Activated naive CD4-positive, alpha-beta T cell treated with anti-CD3 and anti-CD28 coated beads, Interleukin-2, amount 50 U/mL, for 24 hours (primary cell): ENCODE results near the gene CYP26C1.

ENCODE experiments used
- H3K27ac Mint-ChIP-seq: one replicate; pipeline ENCODE4 v1.8.0; 2021; ENCODE audit warnings: mild to moderate bottlenecking, mixed read lengths
- H3K27me3 Mint-ChIP-seq: one replicate; pipeline ENCODE4 v1.8.0; 2021; ENCODE audit warnings: mixed read lengths
- H3K36me3 Mint-ChIP-seq: one replicate; pipeline ENCODE4 v1.8.0; 2021; ENCODE audit warnings: mixed read lengths
- H3K4me1 Mint-ChIP-seq: one replicate; pipeline ENCODE4 v1.8.0; 2021; ENCODE audit warnings: mixed read lengths
- H3K4me3 Mint-ChIP-seq: one replicate; pipeline ENCODE4 v1.8.0; 2021; ENCODE audit warnings: mild to moderate bottlenecking, mixed read lengths
- H3K9me3 Mint-ChIP-seq: one replicate; pipeline ENCODE4 v1.8.0; 2021; ENCODE audit warnings: mixed read lengths

CYP26C1 gene

DNA sequence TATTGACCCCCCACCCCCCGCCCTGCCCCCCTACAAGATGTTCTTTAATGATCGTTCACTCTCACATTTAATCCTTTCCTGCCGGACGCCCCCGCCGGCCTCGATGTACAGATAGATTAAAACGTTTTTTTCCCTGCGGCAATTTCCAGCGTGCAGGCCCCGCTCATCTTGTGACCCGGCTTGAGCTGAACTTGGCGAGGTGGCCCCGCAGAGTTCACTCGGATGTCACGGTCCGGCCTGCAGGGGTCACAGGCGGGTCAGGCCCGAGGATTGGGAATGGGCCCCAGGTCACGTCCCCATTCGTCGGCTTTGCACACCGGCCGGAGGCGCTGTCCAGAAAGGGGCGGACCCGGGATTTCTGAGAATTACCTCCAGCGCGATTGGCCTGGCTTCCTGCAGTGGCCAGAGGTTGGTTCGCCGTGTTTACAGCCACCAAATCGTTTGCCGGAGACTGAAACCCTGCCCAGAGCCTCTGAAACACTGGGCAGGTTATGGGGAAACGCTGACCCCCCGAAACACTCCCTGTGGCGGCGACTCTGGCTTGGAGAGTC is 11.2 kb downstream of the CYP26C1 start:
- Mint-ChIP-seq H3K36me3 (no peaks in the 10 kb centered on the region), H3K27ac (no peak overlapping the region), H3K9me3 (no peaks in the 10 kb centered on the region), H3K4me1 (peaks cover 33% of the 10 kb centered on the region), H3K27me3 (peaks cover 47% of the 10 kb centered on the region), H3K4me3 (no peak overlapping the region)

DNA sequence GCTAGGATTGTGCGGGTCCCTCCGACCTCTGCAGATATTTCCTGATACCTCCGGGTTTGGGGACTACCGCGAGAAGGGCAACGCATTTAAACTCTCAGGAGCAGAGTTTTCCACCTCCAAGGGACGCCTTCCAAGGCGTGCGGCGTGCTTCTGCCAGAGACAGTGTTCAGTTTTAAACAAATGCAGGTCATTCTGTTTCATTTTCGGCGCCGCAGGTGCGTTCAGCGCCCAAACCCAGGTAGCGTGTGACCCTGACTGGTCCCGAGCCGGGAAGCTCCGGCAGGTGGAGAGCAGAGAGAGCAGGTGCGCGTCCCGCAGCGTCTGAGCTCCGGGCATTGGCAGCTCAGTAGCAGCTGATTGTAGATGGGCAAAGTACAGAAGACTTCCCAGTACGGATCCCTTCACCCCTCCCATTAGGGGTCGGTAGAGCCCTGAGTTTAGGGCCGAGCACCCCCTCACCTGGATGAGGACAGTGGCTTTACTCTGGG is 11.7 kb downstream of the CYP26C1 start:
- H3K4me1 Mint-ChIP-seq, result peaks cover 33% of the 10 kb centered on the region
- no peaks in the 10 kb centered on the region for H3K36me3 Mint-ChIP-seq
- H3K9me3 Mint-ChIP-seq, result no peaks in the 10 kb centered on the region
- no peak overlapping the region for H3K27ac Mint-ChIP-seq
- peaks cover 48% of the 10 kb centered on the region for H3K27me3 Mint-ChIP-seq
- H3K4me3 Mint-ChIP-seq, result peak overlapping the region; percentile 47

DNA sequence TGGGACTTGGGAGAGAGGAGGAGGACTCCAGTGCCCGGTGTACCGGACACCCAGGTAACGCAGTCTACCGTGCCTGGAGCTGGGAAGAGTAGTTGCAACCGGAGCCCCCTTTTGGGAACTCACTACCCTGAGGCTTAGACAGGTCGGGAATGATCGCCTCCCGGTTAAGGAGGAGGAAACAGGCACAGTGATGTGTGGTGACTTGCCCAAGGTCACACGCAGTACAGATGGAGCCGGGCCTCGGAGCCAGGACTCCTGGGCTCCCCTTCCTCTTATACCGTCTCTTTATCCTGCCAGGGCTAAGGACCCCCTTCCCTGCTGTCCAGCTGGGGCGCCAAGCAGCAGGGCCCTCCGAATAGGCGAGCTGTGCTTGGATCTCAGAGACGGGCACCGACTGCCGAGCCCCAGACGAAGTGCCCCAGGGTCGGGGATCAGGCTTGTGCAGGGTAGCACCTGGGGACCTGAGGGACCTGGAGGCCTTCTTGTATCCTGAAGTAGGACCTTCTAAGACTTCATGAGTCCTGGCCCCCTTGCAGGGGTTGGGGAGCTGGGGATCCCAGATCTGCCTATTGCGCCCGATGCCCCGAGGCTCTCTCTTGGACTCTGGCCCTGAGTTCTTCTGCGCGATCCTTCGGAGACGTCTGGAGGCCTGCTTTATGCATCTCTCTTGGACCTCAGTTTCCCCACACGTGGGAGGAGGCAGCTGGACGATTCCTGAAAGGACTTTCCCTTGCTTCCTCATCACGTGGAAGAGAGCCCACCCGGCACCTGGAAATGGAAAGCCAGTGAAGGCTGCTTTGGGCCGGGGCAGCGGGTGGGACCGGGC is 12.3 kb downstream of the CYP26C1 start:
- peak overlapping the region; percentile 36 for H3K4me3 Mint-ChIP-seq
- no peaks in the 10 kb centered on the region for H3K9me3 Mint-ChIP-seq
- H3K27me3 Mint-ChIP-seq, result peaks cover 41% of the 10 kb centered on the region
- peaks cover 33% of the 10 kb centered on the region for H3K4me1 Mint-ChIP-seq
- H3K27ac Mint-ChIP-seq, result no peak overlapping the region
- H3K36me3 Mint-ChIP-seq, result no peaks in the 10 kb centered on the region

DNA sequence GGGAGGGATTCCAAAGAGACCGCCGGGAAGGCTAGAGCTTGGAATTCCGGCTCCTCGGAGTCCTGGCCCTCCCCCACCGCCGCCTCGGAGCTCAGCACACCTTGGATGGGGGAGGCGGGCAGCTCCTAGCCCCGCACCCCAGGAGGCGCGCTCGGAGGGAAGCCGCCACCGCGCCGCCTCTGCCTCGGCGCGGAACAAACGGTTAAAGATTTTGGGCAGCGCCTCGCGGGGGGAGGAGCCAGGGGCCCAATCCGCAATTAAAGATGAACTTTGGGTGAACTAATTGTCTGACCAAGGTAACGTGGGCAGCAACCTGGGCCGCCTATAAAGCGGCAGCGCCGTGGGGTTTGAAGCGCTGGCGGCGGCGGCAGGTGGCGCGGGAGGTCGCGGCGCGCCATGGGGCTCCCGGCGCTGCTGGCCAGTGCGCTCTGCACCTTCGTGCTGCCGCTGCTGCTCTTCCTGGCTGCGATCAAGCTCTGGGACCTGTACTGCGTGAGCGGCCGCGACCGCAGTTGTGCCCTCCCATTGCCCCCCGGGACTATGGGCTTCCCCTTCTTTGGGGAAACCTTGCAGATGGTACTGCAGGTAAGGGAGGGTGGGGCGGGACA is 13.0 kb downstream of the CYP26C1 start, which contains the start of gene CYP26A1:
Gene CYP26A1, plus strand, starts transcription at position 355 of the 608 bp plus-strand sequence. Its CDS starts 42 bp downstream, at position 397.
- peak within 1 kb of the TSS; percentile 55 for H3K4me3 Mint-ChIP-seq
- H3K27me3 Mint-ChIP-seq, result peaks cover 39% of the 10 kb centered on the region
- peaks cover 30% of the 10 kb centered on the region for H3K4me1 Mint-ChIP-seq
- no peaks in the 10 kb centered on the region for H3K36me3 Mint-ChIP-seq
- H3K27ac Mint-ChIP-seq, result no peak within 1 kb of the TSS
- no peaks in the 10 kb centered on the region for H3K9me3 Mint-ChIP-seq

DNA sequence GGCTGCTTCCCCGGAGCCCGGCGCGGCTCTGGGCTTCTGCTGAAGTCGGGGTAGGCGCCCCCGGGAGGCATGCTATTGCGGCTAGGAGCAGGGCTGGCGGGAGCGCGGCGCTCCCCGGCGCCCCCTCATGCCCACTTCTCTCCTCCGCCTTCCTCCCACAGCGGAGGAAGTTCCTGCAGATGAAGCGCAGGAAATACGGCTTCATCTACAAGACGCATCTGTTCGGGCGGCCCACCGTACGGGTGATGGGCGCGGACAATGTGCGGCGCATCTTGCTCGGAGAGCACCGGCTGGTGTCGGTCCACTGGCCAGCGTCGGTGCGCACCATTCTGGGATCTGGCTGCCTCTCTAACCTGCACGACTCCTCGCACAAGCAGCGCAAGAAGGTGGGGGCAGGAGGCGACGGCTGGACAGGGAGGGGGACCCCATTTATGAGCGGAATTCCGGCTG is 13.6 kb downstream of the CYP26C1 start:
- Mint-ChIP-seq H3K27ac (no peak overlapping the region), H3K36me3 (no peaks in the 10 kb centered on the region), H3K27me3 (peaks cover 37% of the 10 kb centered on the region), H3K4me3 (peak overlapping the region; percentile 55), H3K9me3 (no peaks in the 10 kb centered on the region), H3K4me1 (peaks cover 28% of the 10 kb centered on the region)

DNA sequence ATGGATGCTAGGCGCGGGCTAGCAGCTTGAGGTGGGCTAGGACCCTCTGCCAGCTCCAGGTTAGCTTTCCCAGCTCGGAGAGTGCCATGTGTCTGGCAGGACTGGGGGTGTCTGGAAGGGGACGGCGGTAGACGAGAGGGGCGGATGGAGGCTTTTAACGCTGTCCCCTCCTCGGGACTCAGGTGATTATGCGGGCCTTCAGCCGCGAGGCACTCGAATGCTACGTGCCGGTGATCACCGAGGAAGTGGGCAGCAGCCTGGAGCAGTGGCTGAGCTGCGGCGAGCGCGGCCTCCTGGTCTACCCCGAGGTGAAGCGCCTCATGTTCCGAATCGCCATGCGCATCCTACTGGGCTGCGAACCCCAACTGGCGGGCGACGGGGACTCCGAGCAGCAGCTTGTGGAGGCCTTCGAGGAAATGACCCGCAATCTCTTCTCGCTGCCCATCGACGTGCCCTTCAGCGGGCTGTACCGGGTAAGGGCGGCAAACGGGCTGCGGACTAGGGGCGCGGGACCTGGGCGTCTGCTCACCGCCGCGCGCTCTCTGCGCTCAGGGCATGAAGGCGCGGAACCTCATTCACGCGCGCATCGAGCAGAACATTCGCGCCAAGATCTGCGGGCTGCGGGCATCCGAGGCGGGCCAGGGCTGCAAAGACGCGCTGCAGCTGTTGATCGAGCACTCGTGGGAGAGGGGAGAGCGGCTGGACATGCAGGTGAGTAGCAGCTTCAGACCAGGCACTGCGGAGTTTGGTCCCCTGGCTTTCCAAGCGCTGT is 14.2 kb downstream of the CYP26C1 start:
- H3K27ac Mint-ChIP-seq, result no peak overlapping the region
- no peaks in the 10 kb centered on the region for H3K36me3 Mint-ChIP-seq
- peaks cover 28% of the 10 kb centered on the region for H3K4me1 Mint-ChIP-seq
- peak overlapping the region; percentile 55 for H3K4me3 Mint-ChIP-seq
- H3K9me3 Mint-ChIP-seq, result no peaks in the 10 kb centered on the region
- peaks cover 40% of the 10 kb centered on the region for H3K27me3 Mint-ChIP-seq

DNA sequence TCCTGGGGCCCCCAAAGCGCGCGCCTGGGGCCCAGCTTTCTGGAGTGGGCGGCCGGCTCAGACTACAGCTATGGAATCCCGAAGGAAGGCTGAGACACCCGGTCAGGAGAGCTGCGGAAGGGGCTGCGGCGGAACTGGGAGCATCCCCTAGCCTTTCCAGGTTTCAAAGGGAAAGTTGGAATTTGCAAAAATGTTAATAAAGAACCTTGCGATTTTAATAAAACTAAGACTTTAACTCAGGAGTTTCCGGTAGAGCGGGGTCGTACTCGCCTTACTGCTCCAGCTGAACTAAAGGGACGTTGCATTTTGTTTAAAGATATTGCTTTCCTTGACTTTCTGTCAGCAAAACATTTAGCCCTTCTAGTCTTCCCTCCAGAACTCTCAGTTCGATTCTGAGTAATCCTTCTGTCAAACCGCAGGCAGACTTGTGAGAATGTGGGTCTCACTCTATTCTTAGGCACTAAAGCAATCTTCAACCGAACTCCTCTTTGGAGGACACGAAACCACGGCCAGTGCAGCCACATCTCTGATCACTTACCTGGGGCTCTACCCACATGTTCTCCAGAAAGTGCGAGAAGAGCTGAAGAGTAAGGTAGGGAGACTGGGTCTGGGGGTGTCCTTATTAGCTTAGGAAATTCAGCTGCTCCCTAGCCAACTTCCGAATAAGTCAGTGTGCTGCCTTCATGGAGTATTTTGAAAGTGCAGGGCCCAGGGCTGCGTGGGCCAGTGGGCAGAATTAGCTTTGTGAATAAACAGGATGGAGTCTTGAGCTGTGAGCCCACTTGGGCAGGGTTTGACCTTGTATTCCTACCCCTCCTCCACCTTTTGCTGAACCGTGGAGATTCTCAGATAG is 15.0 kb downstream of the CYP26C1 start:
- Mint-ChIP-seq H3K9me3 (no peaks in the 10 kb centered on the region), H3K4me3 (no peak overlapping the region), H3K4me1 (peaks cover 32% of the 10 kb centered on the region), H3K27me3 (peaks cover 41% of the 10 kb centered on the region), H3K27ac (peak overlapping the region; percentile 32), H3K36me3 (no peaks in the 10 kb centered on the region)

DNA sequence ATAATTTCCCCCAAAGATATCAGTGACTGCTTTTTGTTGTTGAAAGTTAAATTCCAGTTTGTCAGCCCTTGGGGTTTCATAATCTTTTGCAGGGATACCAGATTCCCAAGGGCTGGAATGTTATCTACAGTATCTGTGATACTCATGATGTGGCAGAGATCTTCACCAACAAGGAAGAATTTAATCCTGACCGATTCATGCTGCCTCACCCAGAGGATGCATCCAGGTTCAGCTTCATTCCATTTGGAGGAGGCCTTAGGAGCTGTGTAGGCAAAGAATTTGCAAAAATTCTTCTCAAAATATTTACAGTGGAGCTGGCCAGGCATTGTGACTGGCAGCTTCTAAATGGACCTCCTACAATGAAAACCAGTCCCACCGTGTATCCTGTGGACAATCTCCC is 16.3 kb downstream of the CYP26C1 start:
- no peaks in the 10 kb centered on the region for H3K36me3 Mint-ChIP-seq
- peaks cover 37% of the 10 kb centered on the region for H3K27me3 Mint-ChIP-seq
- peaks cover 32% of the 10 kb centered on the region for H3K4me1 Mint-ChIP-seq
- no peak overlapping the region for H3K27ac Mint-ChIP-seq
- no peaks in the 10 kb centered on the region for H3K9me3 Mint-ChIP-seq
- no peak overlapping the region for H3K4me3 Mint-ChIP-seq

- H3K4me1 Mint-ChIP-seq, result peaks cover 24% of the 10 kb centered on the region
- no peaks in the 10 kb centered on the region for H3K36me3 Mint-ChIP-seq
- peaks cover 33% of the 10 kb centered on the region for H3K27me3 Mint-ChIP-seq
- H3K9me3 Mint-ChIP-seq, result no peaks in the 10 kb centered on the region
- H3K4me3 Mint-ChIP-seq, result no peak overlapping the region
- no peak overlapping the region for H3K27ac Mint-ChIP-seq
These were observed 17.3 kb downstream of the CYP26C1 start for GRCh38 chr10:93077860-93078337.

GRCh38 chr10:93079663-93080349 is 19.2 kb downstream of the CYP26C1 start:
- Mint-ChIP-seq H3K9me3 (no peaks in the 10 kb centered on the region), H3K27me3 (peaks cover 29% of the 10 kb centered on the region), H3K4me3 (peak overlapping the region; percentile 42), H3K27ac (no peak overlapping the region), H3K36me3 (no peaks in the 10 kb centered on the region), H3K4me1 (peaks cover 13% of the 10 kb centered on the region)

DNA sequence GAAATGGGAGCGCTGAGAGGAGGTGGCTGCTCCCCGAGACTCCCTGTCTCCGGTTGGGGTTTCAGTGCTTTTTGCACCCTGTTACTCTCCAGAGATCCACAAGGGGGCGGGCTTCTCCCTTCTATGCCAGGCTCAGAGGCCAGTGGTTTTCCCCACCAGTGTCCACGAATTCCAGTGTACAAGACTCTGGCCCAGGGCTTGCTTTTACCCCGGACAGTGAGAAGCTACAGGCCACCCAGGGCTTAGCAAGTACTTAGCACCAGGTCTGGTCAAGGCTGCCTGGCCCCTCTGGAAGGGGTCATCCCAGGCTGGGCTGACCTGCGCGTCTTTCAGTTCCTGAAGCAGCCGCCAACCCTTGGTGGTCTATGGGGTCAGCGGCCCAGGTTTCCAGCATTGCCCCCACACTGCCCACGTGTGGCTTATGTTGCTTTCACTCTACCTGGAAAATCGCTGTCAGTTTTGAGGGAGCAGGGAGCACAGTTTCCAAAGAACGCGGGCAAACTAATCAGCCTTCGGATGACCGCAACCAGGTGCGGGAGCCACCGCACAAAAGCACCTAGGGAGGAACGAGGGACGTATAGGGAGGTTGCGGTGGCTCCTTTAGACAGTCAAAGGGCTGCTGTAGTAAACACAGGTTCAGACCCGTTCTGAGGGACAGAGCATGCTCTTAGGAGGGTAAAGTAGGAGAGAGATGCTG is 19.9 kb downstream of the CYP26C1 start:
- Mint-ChIP-seq H3K36me3 (no peaks in the 10 kb centered on the region), H3K9me3 (no peaks in the 10 kb centered on the region), H3K4me3 (peak overlapping the region; percentile 42), H3K27ac (no peak overlapping the region), H3K4me1 (peaks cover 8% of the 10 kb centered on the region), H3K27me3 (peaks cover 26% of the 10 kb centered on the region)

DNA sequence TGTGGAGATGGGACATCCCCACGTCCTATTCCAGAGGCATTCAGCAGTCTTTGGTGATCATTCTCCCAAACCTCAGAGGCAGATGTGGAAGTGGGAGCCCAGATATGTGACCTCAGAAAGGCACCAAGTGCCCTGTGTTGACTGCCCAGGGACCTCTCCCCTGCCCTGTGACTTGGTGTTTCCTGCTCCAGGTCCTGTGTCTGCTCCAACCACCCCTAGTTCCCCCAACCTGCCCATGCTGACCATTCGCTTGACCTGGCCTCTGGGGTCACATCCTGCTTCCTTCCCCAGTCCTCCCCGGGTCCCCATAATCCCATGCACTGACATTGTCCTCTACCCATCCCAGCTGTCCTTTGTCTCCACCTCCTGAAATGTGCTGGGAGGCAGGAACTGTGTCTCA is 20.7 kb downstream of the CYP26C1 start:
- H3K4me1 Mint-ChIP-seq, result peaks cover 4% of the 10 kb centered on the region
- peaks cover 20% of the 10 kb centered on the region for H3K27me3 Mint-ChIP-seq
- H3K4me3 Mint-ChIP-seq, result no peak overlapping the region
- no peak overlapping the region for H3K27ac Mint-ChIP-seq
- no peaks in the 10 kb centered on the region for H3K36me3 Mint-ChIP-seq
- H3K9me3 Mint-ChIP-seq, result no peaks in the 10 kb centered on the region

GRCh38 chr10:93081834-93082233 is 21.2 kb downstream of the CYP26C1 start:
- Mint-ChIP-seq H3K9me3 (no peaks in the 10 kb centered on the region), H3K27ac (no peak overlapping the region), H3K27me3 (peaks cover 16% of the 10 kb centered on the region), H3K4me1 (peaks cover 4% of the 10 kb centered on the region), H3K4me3 (no peak overlapping the region), H3K36me3 (no peaks in the 10 kb centered on the region)
